Kidney (tissue), 14 donors: ENCODE data around the gene CNN1. TPM values are rescaled to one million over a fixed set of nuclear protein-coding genes. Genes with fewer than 3 reads are reported as not detected.

Experiments used
- DNase-seq, 5 donors: peaks; one replicate each; pipeline ENCODE4 v3.0.0-alpha.2; 2013 to 2020
- FAIRE-seq: peaks from 2 replicates; lab custom pipeline; 2012; peaks lifted over from hg19 to GRCh38; lab: Jason Lieb, UNC
- H3K27ac ChIP-seq, 2 donors: one replicate each; pipeline ENCODE4 v1.7.0; 2013; ENCODE audit warnings: low read depth in 2 of 2, low read length in 2 of 2, inconsistent platforms in 1 of 2
- H3K27me3 ChIP-seq: one replicate; pipeline ENCODE4 v1.7.1; 2013; ENCODE audit warnings: low read length, inconsistent platforms; ENCODE audit not compliant: control insufficient read depth, insufficient read depth
- H3K36me3 ChIP-seq, 3 donors: one replicate each; pipeline versions ENCODE4 v1.7.0 to v1.7.1; 2013; ENCODE audit warnings: low read length in 3 of 3, control low read depth in 1 of 3, inconsistent platforms in 1 of 3; ENCODE audit not compliant: insufficient read depth in 3 of 3, control insufficient read depth in 2 of 3
- H3K4me1 ChIP-seq, 3 donors: one replicate each; pipeline versions ENCODE4 v1.7.0 to v1.7.1; 2013; ENCODE audit warnings: low read length in 3 of 3, inconsistent platforms in 1 of 3, low read depth in 1 of 3; ENCODE audit not compliant: control insufficient read depth in 2 of 3, insufficient read depth in 2 of 3
- H3K4me3 ChIP-seq, 3 donors: one replicate each; pipeline versions ENCODE4 v1.7.0 to v1.8.1; 2013; ENCODE audit warnings: low read length in 3 of 3, control low read depth in 1 of 3, inconsistent platforms in 1 of 3
- H3K9ac ChIP-seq, 3 donors: one replicate each; pipeline versions ENCODE4 v1.7.0 to v1.7.1; 2013; ENCODE audit warnings: low read length in 3 of 3, control low read depth in 1 of 3, inconsistent platforms in 1 of 3
- H3K9me3 ChIP-seq, 3 donors: one replicate each; pipeline versions ENCODE4 v1.7.0 to v1.7.1; 2013; ENCODE audit warnings: low read length in 3 of 3, control low read depth in 1 of 3, inconsistent platforms in 1 of 3; ENCODE audit not compliant: control insufficient read depth in 2 of 3, insufficient read depth in 1 of 3
- CTCF ChIP-seq: IDR thresholded peaks from 3 replicates; pipeline ENCODE4 v1.5.1; 2012; ENCODE audit warnings: mild to moderate bottlenecking, moderate library complexity, borderline replicate concordance; ENCODE audit not compliant: insufficient read depth; ENCODE audit errors: extremely low read depth
- intact Hi-C: fragments of 100-400 bp; cut with DNase I; formaldehyde crosslinking; loops from one replicate; pipeline ENCODE4 v1.11.1; 2022
- polyA plus RNA-seq: library from polyadenylated mRNA; stranded (reverse); fragments of 350-450 nt; fragmentation: Illumina TruSeq; extraction: RNeasy Lipid Tissue Mini Kit (QIAGEN cat#74804); gene quantifications from one replicate; pipeline ENCODE4 v1.2.3, GENCODE V29; 2014; ENCODE audit warnings: low read depth, low replicate concordance; ENCODE audit not compliant: insufficient read depth
- total RNA-seq: library from RNA; stranded (reverse); fragmentation: NEBNext Ultra II Directional; extraction: Animal tissue kit (Norgen Biotek cat#: 25700); gene quantifications from one replicate; pipeline ENCODE4 v1.2.1, GENCODE V29; 2021
- donor health status: control.
- donor health status: control.
- donor health status: control.
- donor health status: control.
- donor health status: control.
- donor health status: DM: yes; HTN: yes; CAD: no.
- donor health status: Normal renal cell carcinoma (clear cell type).

The CNN1 gene
- total and polyA plus RNA-seq, 2 donors from 2014 or later = 42.2 to 47.8 TPM

DNA sequence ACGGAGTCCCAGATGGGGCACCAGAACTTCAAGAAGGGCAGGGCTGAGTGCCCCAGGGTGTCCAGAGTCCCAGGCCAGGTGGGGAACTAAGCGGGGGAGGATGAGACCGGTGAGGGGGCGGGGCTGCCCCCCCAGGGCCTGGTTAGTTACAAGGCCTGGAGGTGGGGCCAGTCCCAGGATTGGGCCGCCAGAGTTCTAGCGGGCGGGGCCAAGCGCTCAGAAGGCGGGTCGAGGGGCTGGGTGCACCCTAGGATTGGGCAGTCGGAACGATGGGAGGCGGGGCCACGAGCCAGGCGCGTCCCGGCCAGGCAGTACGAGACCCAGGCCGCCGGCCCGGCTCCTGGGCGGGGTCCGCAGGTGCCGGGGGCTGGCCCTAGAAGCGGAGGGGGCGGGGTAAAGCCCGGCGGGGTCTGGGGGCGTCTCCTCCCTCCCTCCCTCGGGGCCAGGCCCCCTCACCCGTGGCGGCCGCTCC is 33.6 kb upstream of the CNN1 start:
- intact Hi-C loops = no loop called here
- FAIRE-seq (no peak), DNase-seq (peak; percentile 97 to 99 (median 98))
- no peaks in the 10 kb centered on the region for H3K27me3 ChIP-seq
- H3K4me1 ChIP-seq = peaks cover 0 to 9% (median 0%) of the 10 kb centered on the region in 3 donors
- H3K4me3 ChIP-seq = peak overlapping the region; percentile 21 to 77 (median 74)
- no peaks in the 10 kb centered on the region for H3K9me3 ChIP-seq
- H3K36me3 ChIP-seq = no peaks in the 10 kb centered on the region
- H3K27ac ChIP-seq = peak overlapping the region; percentile 88 to 97
- TF ChIP-seq CTCF = no peak
- peak overlapping the region in 1 of 3 donors; percentile 75 for H3K9ac ChIP-seq

DNA sequence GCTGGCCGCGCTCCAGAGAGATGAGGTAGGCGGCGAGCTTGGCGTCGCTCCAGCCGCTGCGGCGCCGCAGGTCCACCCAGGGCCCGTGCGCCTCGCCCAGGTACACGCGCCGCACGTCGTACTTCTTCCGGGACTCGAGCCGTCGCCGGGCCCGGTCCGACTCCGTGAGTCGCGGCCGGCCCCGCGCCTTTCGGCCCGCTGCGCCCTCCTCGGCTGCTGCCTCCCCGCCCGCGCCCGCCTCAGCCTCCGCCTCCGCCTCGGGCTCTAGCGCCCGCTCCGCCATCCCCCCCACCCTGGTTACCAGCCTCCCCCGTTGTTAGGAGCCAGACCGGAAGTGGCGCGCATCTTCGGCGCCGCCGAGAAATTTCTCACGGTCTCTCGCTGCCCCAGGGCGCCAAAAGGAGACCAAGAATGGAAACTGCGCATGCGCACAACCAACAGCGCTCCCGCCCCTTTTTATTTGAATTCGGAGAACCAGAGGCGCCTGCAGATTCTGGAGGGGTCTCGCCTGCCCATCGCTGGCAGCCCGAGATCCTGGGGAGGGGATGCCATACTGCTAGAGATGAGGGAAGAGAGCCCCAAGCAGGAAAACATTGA is 33.0 kb upstream of the CNN1 start, which contains the start of gene ZNF653:
Gene ZNF653 (minus strand): TSS at position 336 of the 597 bp plus-strand sequence. CDS start 53 bp downstream, at position 283.
- Histone ChIP-seq H3K4me1 (peaks cover 0 to 9% (median 0%) of the 10 kb centered on the region in 3 donors), H3K9me3 (no peaks in the 10 kb centered on the region), H3K27ac (peak within 1 kb of the TSS; percentile 88 to 97), H3K9ac (peak within 1 kb of the TSS; percentile 57 to 75 (median 57)), H3K27me3 (no peaks in the 10 kb centered on the region), H3K36me3 (no peaks in the 10 kb centered on the region), H3K4me3 (peak within 1 kb of the TSS; percentile 74 to 82 (median 77))
- DNase-seq (peak; percentile 97 to 99 (median 98)), FAIRE-seq (no peak)
- intact Hi-C loops = no loop called here
- no peak for TF ChIP-seq CTCF

DNA sequence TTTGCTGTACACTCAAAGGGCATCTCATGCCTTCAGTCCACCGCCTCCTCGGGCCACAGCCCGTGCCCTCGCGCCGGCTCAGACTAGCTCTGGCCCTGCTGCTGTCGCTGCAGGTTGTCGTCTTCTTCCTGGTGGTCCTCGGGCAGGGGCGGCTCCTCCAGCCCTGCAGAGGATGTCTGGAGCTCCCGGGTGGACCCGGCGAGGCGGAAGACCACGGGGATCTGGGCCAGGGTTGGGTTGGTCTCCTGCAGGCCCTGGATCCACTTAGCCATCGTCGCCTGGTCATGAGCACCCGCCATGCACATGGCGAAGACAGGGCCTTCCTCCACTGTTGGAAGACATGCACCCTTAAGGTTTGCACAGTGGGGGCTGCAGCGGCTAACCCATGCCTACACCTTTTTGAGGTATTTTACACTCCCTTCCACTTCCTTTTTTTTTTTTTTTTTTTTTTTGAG is 32.5 kb upstream of the CNN1 start:
- no peak for TF ChIP-seq CTCF
- peaks cover 0 to 9% (median 0%) of the 10 kb centered on the region in 3 donors for H3K4me1 ChIP-seq
- intact Hi-C loops = no loop called here
- H3K9ac ChIP-seq = peak overlapping the region; percentile 57 to 75 (median 57)
- FAIRE-seq (no peak), DNase-seq (no peak)
- H3K36me3 ChIP-seq = peaks cover 0 to 2% (median 1%) of the 10 kb centered on the region in 3 donors
- peak overlapping the region; percentile 32 to 88 for H3K27ac ChIP-seq
- H3K4me3 ChIP-seq = peak overlapping the region; percentile 74 to 82 (median 77)
- H3K27me3 ChIP-seq = no peaks in the 10 kb centered on the region
- H3K9me3 ChIP-seq = no peaks in the 10 kb centered on the region
